NCI-H1092 treated with DMSO at 0.1 percent for 48 hours (cell line): ENCODE results near the gene USP19.
A peak's percentile ranks its signal among the peaks of the same experiment; 100 is the strongest.

Source experiments
- DNase-seq: peaks from one replicate; lab custom pipeline; 2025; lab: John Stamatoyannopoulos, UW

The USP19 gene

GRCh38 chr3:49098910-49099630 is 21.6 kb downstream of the USP19 start:
- DNase-seq: no peak

- DNase-seq: no peak
Observed at GRCh38 chr3:49098429-49098828, 22.2 kb downstream of the USP19 start.

GRCh38 chr3:49093853-49094767 is 26.5 kb downstream of the USP19 start, which contains the start of gene QRICH1:
TSS of gene QRICH1 (minus strand) at chr3:49094071. CDS start at chr3:49077017, 17,054 bp downstream.
- DNase-seq: peak; percentile 94

- DNase-seq: peak; percentile 53
Observed at GRCh38 chr3:49092938-49093852, 27.4 kb downstream of the USP19 start.

GRCh38 chr3:49081429-49081828 is 39.2 kb downstream of the USP19 start:
- DNase-seq: no peak

GRCh38 chr3:49079270-49079669 is 41.4 kb downstream of the USP19 start:
- no peak for DNase-seq

- no peak for DNase-seq
Observed at GRCh38 chr3:49076646-49077045, 44.0 kb downstream of the USP19 start.

GRCh38 chr3:49076116-49076515 is 44.5 kb downstream of the USP19 start:
- no peak for DNase-seq
